SK-N-SH (cell line): Measurements from ENCODE around the gene SH3GL2. TPM values are rescaled to one million over a fixed set of nuclear protein-coding genes. Genes with fewer than 3 reads are reported as not detected.

Experiments used
- CTCF ChIA-PET: fragments of 300-600, 350-600 bp; formaldehyde crosslinking; extraction: SDS; loops from one replicate; lab custom pipeline; 2021; lab: Yijun Ruan, JAX
- POLR2A ChIA-PET: fragments of 350-600 bp; sonication (Branson Sonifier 250); formaldehyde crosslinking; extraction: SDS; loops from one replicate; lab custom pipeline; 2020; ENCODE audit warnings: antibody characterized with exemption, inconsistent platforms; lab: Yijun Ruan, JAX
- DNase-seq: peaks from one replicate; pipeline ENCODE4 v3.0.0; 2012
- H2AFZ ChIP-seq: fragments of 200-600 bp; sonication (generic); 2 replicates; pipeline ENCODE4 v1.8.1; 2016; ENCODE audit warnings: antibody characterized with exemption, mild to moderate bottlenecking, low read depth
- H3F3A ChIP-seq: fragments of 200-600 bp; sonication (generic); replicated peaks from 2 replicates; pipeline ENCODE3; 2016; ENCODE audit warnings: antibody characterized with exemption, mild to moderate bottlenecking; ENCODE audit not compliant: insufficient read depth
- H3K27ac ChIP-seq, 2 experiments: fragments of 200-500 bp in 1 of 2; fragments of 200-600 bp in 1 of 2; sonication (Bioruptor generic) in 1 of 2; sonication (generic), shearing (Covaris generic) in 1 of 2; 2 replicates each; pipeline versions ENCODE4 v1.5.1 to v1.6.1; 2014 to 2016; ENCODE audit warnings: low read depth in 2 of 2, inconsistent platforms in 1 of 2, low read length in 1 of 2, mild to moderate bottlenecking in 1 of 2, mixed read lengths in 1 of 2
- H3K27me3 ChIP-seq: fragments of 200-600 bp; sonication (generic), shearing (Covaris generic); 2 replicates; pipeline ENCODE4 v1.6.1; 2016; ENCODE audit warnings: mixed run types; ENCODE audit not compliant: insufficient read depth
- H3K36me3 ChIP-seq, 2 experiments: fragments of 200-500 bp in 1 of 2; fragments of 200-600 bp in 1 of 2; sonication (Bioruptor generic) in 1 of 2; sonication (generic) in 1 of 2; replicated peaks in 1 of 2; 2 replicates each; pipeline versions ENCODE3 to v1.5.1; 2014 to 2016; ENCODE audit warnings: low read length in 1 of 2, mild to moderate bottlenecking in 1 of 2; ENCODE audit not compliant: insufficient read depth in 2 of 2, control insufficient read depth in 1 of 2
- H3K4me1 ChIP-seq, 2 experiments: fragments of 200-500 bp in 1 of 2; fragments of 200-600 bp in 1 of 2; sonication (Bioruptor generic) in 1 of 2; sonication (generic), shearing (Covaris generic) in 1 of 2; 2 replicates each; pipeline versions ENCODE4 v1.5.1 to v1.6.1; 2014 to 2016; ENCODE audit warnings: low read depth in 1 of 2, low read length in 1 of 2, mixed run types in 1 of 2; ENCODE audit not compliant: insufficient read depth in 2 of 2, control insufficient read depth in 1 of 2
- H3K4me2 ChIP-seq: fragments of 200-600 bp; sonication (generic), shearing (Covaris generic); 2 replicates; pipeline ENCODE4 v1.6.1; 2017; ENCODE audit warnings: mixed run types
- H3K4me3 ChIP-seq, 2 experiments: fragments of 200-500 bp in 1 of 2; fragments of 200-600 bp in 1 of 2; sonication (Bioruptor generic) in 1 of 2; sonication (generic), shearing (Covaris generic) in 1 of 2; 2 replicates each; pipeline versions ENCODE4 v1.5.1 to v1.8.1; 2014 to 2016; ENCODE audit warnings: low read depth in 2 of 2, inconsistent platforms in 1 of 2, low read length in 1 of 2, mild to moderate bottlenecking in 1 of 2, mixed read lengths in 1 of 2, moderate library complexity in 1 of 2
- H3K79me2 ChIP-seq: fragments of 200-600 bp; sonication (generic); 2 replicates; pipeline ENCODE4 v1.8.1; 2017; ENCODE audit warnings: mild to moderate bottlenecking; ENCODE audit not compliant: insufficient read depth
- H3K9ac ChIP-seq: fragments of 200-600 bp; sonication (generic); 2 replicates; pipeline ENCODE4 v1.6.1; 2017; ENCODE audit warnings: mixed run types
- H3K9me2 ChIP-seq: fragments of 200-600 bp; sonication (generic); 2 replicates; pipeline ENCODE4 v1.6.1; 2017; ENCODE audit warnings: mixed run types
- H3K9me3 ChIP-seq: fragments of 200-600 bp; sonication (generic); 2 replicates; pipeline ENCODE4 v1.6.1; 2017; ENCODE audit warnings: mixed run types, mild to moderate bottlenecking, moderate library complexity
- H4K20me1 ChIP-seq: fragments of 200-600 bp; sonication (generic); 2 replicates; pipeline ENCODE4 v1.6.1; 2017; ENCODE audit warnings: mild to moderate bottlenecking, mixed run types; ENCODE audit not compliant: insufficient read depth
- ELF1 ChIP-seq: IDR thresholded peaks from 2 replicates; pipeline ENCODE4 v1.4.0; 2012
- EZH2phosphoT487 ChIP-seq: fragments of 200-600 bp; sonication (generic); IDR thresholded peaks from 2 replicates; pipeline ENCODE4 v1.6.1; 2017; ENCODE audit warnings: low read depth, mixed run types, mild to moderate bottlenecking, antibody characterized with exemption, moderate library complexity, borderline replicate concordance
- FOXM1 ChIP-seq: IDR thresholded peaks from 2 replicates; pipeline ENCODE4 v1.4.0; 2012; ENCODE audit warnings: low read depth, mild to moderate bottlenecking
- GATA2 ChIP-seq: sonication (generic); formaldehyde crosslinking; IDR thresholded peaks from 2 replicates; pipeline ENCODE4 v1.5.0; 2020; ENCODE audit warnings: mild to moderate bottlenecking, missing genetic modification reagents
- NRF1 ChIP-seq: IDR thresholded peaks from 2 replicates; pipeline ENCODE4 v1.6.1; 2012; ENCODE audit warnings: low read depth, mild to moderate bottlenecking, low read length
- POLR2AphosphoS5 ChIP-seq: IDR thresholded peaks from 2 replicates; pipeline ENCODE4 v1.6.1; 2012; ENCODE audit warnings: low read depth, low read length
- RCOR1 ChIP-seq: fragments of 150-350 bp; IDR thresholded peaks from 2 replicates; pipeline ENCODE4 v1.6.1; 2017; ENCODE audit warnings: antibody characterized with exemption, low read length
- RFX5 ChIP-seq: IDR thresholded peaks from 2 replicates; pipeline ENCODE4 v1.6.1; 2012; ENCODE audit warnings: mild to moderate bottlenecking, improper control_type of control experiment, low read length
- RXRA ChIP-seq: IDR thresholded peaks from 2 replicates; pipeline ENCODE4 v1.4.0; 2012; ENCODE audit warnings: low read depth, mild to moderate bottlenecking, borderline replicate concordance
- WGBS: methylation state at CpG from one replicate; pipeline ENCODE4 v1.1.6; 2017; ENCODE audit warnings: low lambda C conversion rate; 5-methylcytosine and 5-hydroxymethylcytosine counted together
- polyA plus RNA-seq, 3 experiments: library from polyadenylated mRNA; depleted of rRNA; stranded (reverse); fragments of >200 nt; gene quantifications; 2 replicates each; pipeline ENCODE4 v1.2.3, GENCODE V29; 2012
- TF ChIP-seq, protein P1 (sequence below): fragments of 150-350 bp; IDR thresholded peaks from 2 replicates; pipeline ENCODE4 v1.6.1; 2016; ENCODE audit warnings: mild to moderate bottlenecking, low read depth, low read length
- TF ChIP-seq, protein P2 (sequence below): IDR thresholded peaks from 2 replicates; pipeline ENCODE4 v1.6.1; 2012; ENCODE audit warnings: mild to moderate bottlenecking, low read depth, low read length, moderate library complexity
- TF ChIP-seq, protein P3 (sequence below): IDR thresholded peaks from 2 replicates; pipeline ENCODE4 v1.4.0; 2012; ENCODE audit warnings: low read depth, borderline replicate concordance
- TF ChIP-seq, protein P4 (sequence below): IDR thresholded peaks from 2 replicates; pipeline ENCODE4 v1.4.0; 2012; ENCODE audit warnings: low read depth
- TF ChIP-seq, protein P5 (sequence below): fragments of 150-350 bp; IDR thresholded peaks from 2 replicates; pipeline ENCODE4 v1.6.1; 2017; ENCODE audit warnings: antibody characterized with exemption, low read length, low read depth, borderline replicate concordance
- TF ChIP-seq, protein P6 (sequence below): fragments of 200-600 bp; sonication (generic); IDR thresholded peaks from 2 replicates; pipeline ENCODE4 v1.6.1; 2017; ENCODE audit warnings: antibody characterized with exemption, mild to moderate bottlenecking, moderate library complexity

Gene SH3GL2
- polyA plus RNA-seq, 1 of the 3 experiments (the other 2 are of a cell fraction): 0.05 TPM

DNA sequence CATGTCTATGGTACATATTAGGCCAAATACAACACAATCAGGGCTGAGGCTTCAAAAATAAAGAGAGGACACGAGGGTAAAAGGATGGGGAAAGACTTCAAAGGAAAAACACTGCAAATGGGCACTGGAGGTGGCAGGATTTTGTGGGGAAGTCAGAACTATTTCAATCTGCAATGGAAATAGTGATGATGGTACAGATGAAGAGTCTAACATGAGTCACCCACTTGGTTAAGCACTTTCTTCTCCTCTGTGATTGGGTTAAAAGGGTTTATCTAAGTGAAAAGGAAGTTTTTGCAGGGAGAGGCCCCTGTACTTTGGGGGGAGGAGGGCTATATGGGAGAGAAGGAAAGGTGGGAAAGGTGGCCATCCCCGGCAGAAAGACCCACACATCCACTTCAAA is 4.5 kb upstream of the SH3GL2 start (continued):
- TF ChIP-seq, protein P1, sequence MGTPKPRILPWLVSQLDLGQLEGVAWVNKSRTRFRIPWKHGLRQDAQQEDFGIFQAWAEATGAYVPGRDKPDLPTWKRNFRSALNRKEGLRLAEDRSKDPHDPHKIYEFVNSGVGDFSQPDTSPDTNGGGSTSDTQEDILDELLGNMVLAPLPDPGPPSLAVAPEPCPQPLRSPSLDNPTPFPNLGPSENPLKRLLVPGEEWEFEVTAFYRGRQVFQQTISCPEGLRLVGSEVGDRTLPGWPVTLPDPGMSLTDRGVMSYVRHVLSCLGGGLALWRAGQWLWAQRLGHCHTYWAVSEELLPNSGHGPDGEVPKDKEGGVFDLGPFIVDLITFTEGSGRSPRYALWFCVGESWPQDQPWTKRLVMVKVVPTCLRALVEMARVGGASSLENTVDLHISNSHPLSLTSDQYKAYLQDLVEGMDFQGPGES: no peak
- no peak for TF ChIP-seq NRF1

DNA sequence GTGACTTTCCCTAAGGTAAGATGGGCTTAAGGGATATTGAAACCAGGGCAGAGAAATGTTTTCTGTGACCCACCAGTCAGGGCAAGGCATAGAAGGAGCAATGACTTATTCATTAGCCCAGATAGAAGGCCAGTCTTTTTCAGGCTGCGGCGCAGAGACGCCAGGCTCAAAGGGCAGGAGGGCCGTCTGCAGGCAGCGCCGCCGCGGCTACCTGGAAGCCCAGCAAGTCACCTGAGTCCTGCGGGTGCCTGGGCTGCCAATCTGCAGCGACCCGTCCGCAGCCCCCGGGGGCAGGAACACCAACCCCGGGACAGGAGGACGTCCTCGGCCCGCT is 322 bp upstream of the SH3GL2 start:
- Histone ChIP-seq H4K20me1 (no peaks in the 10 kb centered on the region), H3K27ac (no peak overlapping the region), H3K36me3 (no peaks in the 10 kb centered on the region), H3K9me2 (no peaks in the 10 kb centered on the region), H3K4me3 (peak overlapping the region; percentile 38 to 48), H3K9ac (no peak overlapping the region), H3F3A (no peaks in the 10 kb centered on the region), H3K4me1 (peaks cover 0 to 8% of the 10 kb centered on the region in 2 experiments; a peak in 1 of 4 replicates), H3K4me2 (peak overlapping the region; percentile 75), H3K9me3 (no peaks in the 10 kb centered on the region), H3K27me3 (peaks cover 35% of the 10 kb centered on the region), H3K79me2 (no peaks in the 10 kb centered on the region), H2AFZ (no peak overlapping the region)
- CTCF ChIA-PET: no interaction called here
- TF ChIP-seq, protein P2, sequence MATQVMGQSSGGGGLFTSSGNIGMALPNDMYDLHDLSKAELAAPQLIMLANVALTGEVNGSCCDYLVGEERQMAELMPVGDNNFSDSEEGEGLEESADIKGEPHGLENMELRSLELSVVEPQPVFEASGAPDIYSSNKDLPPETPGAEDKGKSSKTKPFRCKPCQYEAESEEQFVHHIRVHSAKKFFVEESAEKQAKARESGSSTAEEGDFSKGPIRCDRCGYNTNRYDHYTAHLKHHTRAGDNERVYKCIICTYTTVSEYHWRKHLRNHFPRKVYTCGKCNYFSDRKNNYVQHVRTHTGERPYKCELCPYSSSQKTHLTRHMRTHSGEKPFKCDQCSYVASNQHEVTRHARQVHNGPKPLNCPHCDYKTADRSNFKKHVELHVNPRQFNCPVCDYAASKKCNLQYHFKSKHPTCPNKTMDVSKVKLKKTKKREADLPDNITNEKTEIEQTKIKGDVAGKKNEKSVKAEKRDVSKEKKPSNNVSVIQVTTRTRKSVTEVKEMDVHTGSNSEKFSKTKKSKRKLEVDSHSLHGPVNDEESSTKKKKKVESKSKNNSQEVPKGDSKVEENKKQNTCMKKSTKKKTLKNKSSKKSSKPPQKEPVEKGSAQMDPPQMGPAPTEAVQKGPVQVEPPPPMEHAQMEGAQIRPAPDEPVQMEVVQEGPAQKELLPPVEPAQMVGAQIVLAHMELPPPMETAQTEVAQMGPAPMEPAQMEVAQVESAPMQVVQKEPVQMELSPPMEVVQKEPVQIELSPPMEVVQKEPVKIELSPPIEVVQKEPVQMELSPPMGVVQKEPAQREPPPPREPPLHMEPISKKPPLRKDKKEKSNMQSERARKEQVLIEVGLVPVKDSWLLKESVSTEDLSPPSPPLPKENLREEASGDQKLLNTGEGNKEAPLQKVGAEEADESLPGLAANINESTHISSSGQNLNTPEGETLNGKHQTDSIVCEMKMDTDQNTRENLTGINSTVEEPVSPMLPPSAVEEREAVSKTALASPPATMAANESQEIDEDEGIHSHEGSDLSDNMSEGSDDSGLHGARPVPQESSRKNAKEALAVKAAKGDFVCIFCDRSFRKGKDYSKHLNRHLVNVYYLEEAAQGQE: no peak
- TF ChIP-seq RCOR1: no peak
- TF ChIP-seq ELF1: no peak
- no peak for TF ChIP-seq RFX5
- no peak for TF ChIP-seq GATA2 (CRISPR knock-in tag)
- TF ChIP-seq, protein P3, sequence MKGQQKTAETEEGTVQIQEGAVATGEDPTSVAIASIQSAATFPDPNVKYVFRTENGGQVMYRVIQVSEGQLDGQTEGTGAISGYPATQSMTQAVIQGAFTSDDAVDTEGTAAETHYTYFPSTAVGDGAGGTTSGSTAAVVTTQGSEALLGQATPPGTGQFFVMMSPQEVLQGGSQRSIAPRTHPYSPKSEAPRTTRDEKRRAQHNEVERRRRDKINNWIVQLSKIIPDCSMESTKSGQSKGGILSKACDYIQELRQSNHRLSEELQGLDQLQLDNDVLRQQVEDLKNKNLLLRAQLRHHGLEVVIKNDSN: no peak
- no peak for TF ChIP-seq RXRA
- TF ChIP-seq FOXM1: no peak
- TF ChIP-seq NRF1: no peak
- TF ChIP-seq EZH2phosphoT487: no peak
- no peak for TF ChIP-seq POLR2AphosphoS5
- TF ChIP-seq, protein P4, sequence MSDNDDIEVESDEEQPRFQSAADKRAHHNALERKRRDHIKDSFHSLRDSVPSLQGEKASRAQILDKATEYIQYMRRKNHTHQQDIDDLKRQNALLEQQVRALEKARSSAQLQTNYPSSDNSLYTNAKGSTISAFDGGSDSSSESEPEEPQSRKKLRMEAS: no peak
- TF ChIP-seq, protein P5, sequence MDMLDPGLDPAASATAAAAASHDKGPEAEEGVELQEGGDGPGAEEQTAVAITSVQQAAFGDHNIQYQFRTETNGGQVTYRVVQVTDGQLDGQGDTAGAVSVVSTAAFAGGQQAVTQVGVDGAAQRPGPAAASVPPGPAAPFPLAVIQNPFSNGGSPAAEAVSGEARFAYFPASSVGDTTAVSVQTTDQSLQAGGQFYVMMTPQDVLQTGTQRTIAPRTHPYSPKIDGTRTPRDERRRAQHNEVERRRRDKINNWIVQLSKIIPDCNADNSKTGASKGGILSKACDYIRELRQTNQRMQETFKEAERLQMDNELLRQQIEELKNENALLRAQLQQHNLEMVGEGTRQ: no peak
- TF ChIP-seq, protein P6, sequence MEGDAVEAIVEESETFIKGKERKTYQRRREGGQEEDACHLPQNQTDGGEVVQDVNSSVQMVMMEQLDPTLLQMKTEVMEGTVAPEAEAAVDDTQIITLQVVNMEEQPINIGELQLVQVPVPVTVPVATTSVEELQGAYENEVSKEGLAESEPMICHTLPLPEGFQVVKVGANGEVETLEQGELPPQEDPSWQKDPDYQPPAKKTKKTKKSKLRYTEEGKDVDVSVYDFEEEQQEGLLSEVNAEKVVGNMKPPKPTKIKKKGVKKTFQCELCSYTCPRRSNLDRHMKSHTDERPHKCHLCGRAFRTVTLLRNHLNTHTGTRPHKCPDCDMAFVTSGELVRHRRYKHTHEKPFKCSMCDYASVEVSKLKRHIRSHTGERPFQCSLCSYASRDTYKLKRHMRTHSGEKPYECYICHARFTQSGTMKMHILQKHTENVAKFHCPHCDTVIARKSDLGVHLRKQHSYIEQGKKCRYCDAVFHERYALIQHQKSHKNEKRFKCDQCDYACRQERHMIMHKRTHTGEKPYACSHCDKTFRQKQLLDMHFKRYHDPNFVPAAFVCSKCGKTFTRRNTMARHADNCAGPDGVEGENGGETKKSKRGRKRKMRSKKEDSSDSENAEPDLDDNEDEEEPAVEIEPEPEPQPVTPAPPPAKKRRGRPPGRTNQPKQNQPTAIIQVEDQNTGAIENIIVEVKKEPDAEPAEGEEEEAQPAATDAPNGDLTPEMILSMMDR: no peak
- DNase-seq: no peak
- 10% methylated on average over 5 of the region's 17 CpGs for WGBS
- POLR2A ChIA-PET: no interaction called here
